ENCODE results near the gene SRL.
A peak's percentile ranks its signal among the peaks of the same experiment; 100 is the strongest.

Gene SRL

GRCh38 chr16:4184038-4184702 lies 57.7 kb downstream of the SRL start:
- Histone ChIP-seq H3K9me3 (ENCODE audit: control insufficient read depth, insufficient read depth, low read length) (no peaks in the 10 kb centered on the region), H3K27me3 (ENCODE audit: control insufficient read depth, low read length) (peaks cover 17% of the 10 kb centered on the region), H3K9me2 (replicated peaks; ENCODE audit: control insufficient read depth, low read length) (no peaks in the 10 kb centered on the region), H3K36me3 (ENCODE audit: control insufficient read depth, low read length) (no peaks in the 10 kb centered on the region), H3K4me1 (ENCODE audit: control insufficient read depth, low read length) (peaks cover 9% of the 10 kb centered on the region), H3K4me3 (ENCODE audit: low read length) (peak overlapping the region; percentile 79), H3K27ac (ENCODE audit: low read depth, low read length) (no peak overlapping the region), H3F3A (ENCODE audit: control insufficient read depth, insufficient read depth) (no peaks in the 10 kb centered on the region; the same call in 1 of the 2 replicates), H3K79me2 (ENCODE audit: control insufficient read depth, low read length) (no peaks in the 10 kb centered on the region), H3K4me2 (ENCODE audit: low read length) (peak overlapping the region; percentile 92), H4K20me1 (ENCODE audit: control insufficient read depth, insufficient read depth, low read depth, low read length) (no peaks in the 10 kb centered on the region)
- TF ChIP-seq EZH2phosphoT487 (IDR thresholded peaks at IDR 0.05; ENCODE audit: borderline replicate concordance, low read length) (no peak), CTCF (IDR thresholded peaks at IDR 0.05; ENCODE audit: low read depth, low read length, poor library complexity, severe bottlenecking) (no peak)

GRCh38 chr16:4183237-4184037 lies 58.4 kb downstream of the SRL start:
- no peak overlapping the region for H3K27ac ChIP-seq (ENCODE audit: low read depth, low read length)
- H3K9me2 ChIP-seq (replicated peaks; ENCODE audit: control insufficient read depth, low read length) = no peaks in the 10 kb centered on the region
- no peaks in the 10 kb centered on the region; the same call in 1 of the 2 replicates for H3F3A ChIP-seq (ENCODE audit: control insufficient read depth, insufficient read depth)
- no peaks in the 10 kb centered on the region for H3K36me3 ChIP-seq (ENCODE audit: control insufficient read depth, low read length)
- H3K4me2 ChIP-seq (ENCODE audit: low read length) = peak overlapping the region; percentile 92
- no peaks in the 10 kb centered on the region for H3K9me3 ChIP-seq (ENCODE audit: control insufficient read depth, insufficient read depth, low read length)
- H3K79me2 ChIP-seq (ENCODE audit: control insufficient read depth, low read length) = no peaks in the 10 kb centered on the region
- peaks cover 9% of the 10 kb centered on the region for H3K4me1 ChIP-seq (ENCODE audit: control insufficient read depth, low read length)
- no peaks in the 10 kb centered on the region for H4K20me1 ChIP-seq (ENCODE audit: control insufficient read depth, insufficient read depth, low read depth, low read length)
- peak overlapping the region; percentile 79 for H3K4me3 ChIP-seq (ENCODE audit: low read length)
- TF ChIP-seq EZH2phosphoT487 (IDR thresholded peaks at IDR 0.05; ENCODE audit: borderline replicate concordance, low read length) (no peak), CTCF (IDR thresholded peaks at IDR 0.05; ENCODE audit: low read depth, low read length, poor library complexity, severe bottlenecking) (no peak)
- peaks cover 17% of the 10 kb centered on the region for H3K27me3 ChIP-seq (ENCODE audit: control insufficient read depth, low read length)

- no peaks in the 10 kb centered on the region; the same call in 1 of the 2 replicates for H3F3A ChIP-seq (ENCODE audit: control insufficient read depth, insufficient read depth)
- peak overlapping the region; percentile 79 for H3K4me3 ChIP-seq (ENCODE audit: low read length)
- no peaks in the 10 kb centered on the region for H3K36me3 ChIP-seq (ENCODE audit: control insufficient read depth, low read length)
- H3K9me3 ChIP-seq (ENCODE audit: control insufficient read depth, insufficient read depth, low read length) = no peaks in the 10 kb centered on the region
- H3K4me2 ChIP-seq (ENCODE audit: low read length) = peak overlapping the region; percentile 92
- no peak for TF ChIP-seq CTCF (IDR thresholded peaks at IDR 0.05; ENCODE audit: low read depth, low read length, poor library complexity, severe bottlenecking)
- no peak for TF ChIP-seq EZH2phosphoT487 (IDR thresholded peaks at IDR 0.05; ENCODE audit: borderline replicate concordance, low read length)
- peaks cover 17% of the 10 kb centered on the region for H3K27me3 ChIP-seq (ENCODE audit: control insufficient read depth, low read length)
- no peak overlapping the region for H3K27ac ChIP-seq (ENCODE audit: low read depth, low read length)
- peaks cover 9% of the 10 kb centered on the region for H3K4me1 ChIP-seq (ENCODE audit: control insufficient read depth, low read length)
- H3K79me2 ChIP-seq (ENCODE audit: control insufficient read depth, low read length) = no peaks in the 10 kb centered on the region
- H3K9me2 ChIP-seq (replicated peaks; ENCODE audit: control insufficient read depth, low read length) = no peaks in the 10 kb centered on the region
- no peaks in the 10 kb centered on the region for H4K20me1 ChIP-seq (ENCODE audit: control insufficient read depth, insufficient read depth, low read depth, low read length)
These were observed 59.2 kb downstream of the SRL start for GRCh38 chr16:4182581-4183236.

All from DOHH2 (cell line).